Fibroblast of upper back skin (primary cell): ENCODE measurements around the gene CHD6.

Source experiments
- DNase-seq: peaks from one replicate; pipeline ENCODE4 v3.0.0-alpha.2; 2013

Gene CHD6

DNA sequence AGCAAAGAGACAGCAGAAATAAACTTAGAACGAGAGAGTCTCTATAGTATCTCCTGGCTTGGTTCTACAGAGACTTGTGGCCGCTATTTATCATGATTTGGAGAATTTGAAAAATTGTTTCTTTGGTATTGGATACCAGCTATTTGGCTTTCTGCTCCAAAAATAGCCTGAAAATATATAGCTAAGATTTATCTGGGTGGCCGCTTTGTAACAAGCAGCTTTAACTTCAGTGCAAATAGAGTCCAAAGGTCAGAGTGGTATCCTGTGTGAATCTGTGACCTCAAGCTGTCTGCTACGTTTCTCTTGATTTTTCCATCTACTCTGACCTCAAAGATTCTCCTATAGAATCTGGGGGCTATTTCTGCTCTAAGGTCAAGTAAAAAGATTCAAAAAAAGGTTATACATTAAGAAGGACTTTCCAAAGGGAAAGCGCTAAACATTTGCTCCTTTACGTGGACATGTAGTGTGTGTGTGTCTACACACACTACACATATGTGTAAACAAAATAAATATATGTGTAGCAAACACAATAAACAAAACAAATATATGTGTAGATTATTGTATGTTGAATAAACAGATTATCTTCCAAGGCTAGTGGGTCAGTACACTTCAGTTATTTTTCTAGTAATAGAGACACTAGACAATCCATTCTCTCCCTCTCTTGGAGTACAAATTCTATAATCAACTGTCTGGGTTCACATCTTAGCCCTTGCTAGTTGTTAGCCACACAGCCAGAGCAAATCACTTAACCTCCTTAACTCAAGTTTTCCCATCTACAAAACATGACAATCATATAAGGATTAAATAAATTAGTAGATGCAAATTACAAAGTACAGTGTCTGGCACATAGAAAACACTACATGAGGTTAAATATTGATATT is 40.8 kb downstream of the CHD6 start:
- no peak for DNase-seq

DNA sequence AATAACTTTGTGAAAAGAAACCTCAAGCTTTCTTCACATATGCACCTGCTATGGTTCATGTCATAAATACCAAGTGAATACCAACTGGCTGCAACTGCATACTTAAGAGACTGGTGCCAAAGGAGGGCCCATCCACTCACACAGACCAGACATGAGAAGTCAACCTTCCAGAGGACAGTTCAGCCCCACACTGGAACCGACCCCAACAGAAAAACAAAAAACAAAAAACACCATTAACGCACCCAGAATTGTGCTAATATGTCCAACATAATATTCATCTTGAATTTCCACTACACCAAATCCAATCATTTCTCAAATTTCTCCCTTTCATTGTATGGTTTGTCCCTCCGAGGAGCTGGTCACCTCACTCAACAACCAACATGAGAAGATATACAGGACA is 42.8 kb downstream of the CHD6 start:
- no peak for DNase-seq

DNA sequence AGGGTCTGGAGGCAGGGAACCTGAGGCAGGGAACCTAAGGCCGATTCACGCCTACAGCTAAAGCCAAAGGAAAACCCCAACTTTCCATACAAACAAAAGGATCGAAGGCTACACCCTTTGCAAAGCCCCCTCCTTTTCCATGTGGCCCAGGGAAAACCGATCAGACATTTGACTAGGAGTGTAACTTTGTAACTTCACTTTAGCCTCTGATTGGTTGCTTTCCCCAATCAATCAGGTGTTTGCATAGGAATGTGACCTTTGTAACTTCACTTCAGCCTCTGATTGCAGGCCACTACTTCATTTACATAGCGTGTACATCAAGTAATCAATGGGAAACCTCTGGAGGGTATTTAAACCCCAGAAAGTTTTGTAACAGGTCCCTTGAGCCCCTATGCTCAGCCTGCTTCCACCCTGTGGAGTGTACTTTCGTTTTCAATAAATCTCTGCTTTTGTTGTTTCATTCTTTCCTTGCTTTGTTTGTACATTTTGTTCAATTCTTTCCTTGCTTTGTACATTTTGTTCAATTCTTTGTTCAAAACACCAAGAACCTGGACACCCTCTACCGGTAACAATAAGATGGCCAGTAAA is 43.3 kb downstream of the CHD6 start:
- DNase-seq = no peak

DNA sequence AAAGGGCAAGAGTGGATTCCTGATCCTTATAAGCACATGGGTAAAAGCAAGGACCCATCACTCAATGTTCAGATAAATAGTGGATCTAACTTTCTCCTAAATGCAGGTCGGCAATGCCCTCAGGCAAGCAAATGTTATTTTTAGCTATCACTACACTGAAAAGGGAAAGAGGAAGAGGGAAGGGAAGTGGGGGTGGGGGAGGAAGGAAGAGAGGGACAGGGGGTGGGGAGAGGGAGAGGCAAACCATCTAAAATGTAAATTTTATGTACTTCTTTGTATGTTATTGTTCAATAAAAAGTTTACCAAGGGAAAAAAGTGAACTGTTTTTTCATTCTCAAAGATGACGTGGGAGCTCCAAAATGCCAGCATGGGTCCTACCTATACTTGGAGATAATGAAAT is 44.2 kb downstream of the CHD6 start:
- no peak for DNase-seq

DNA sequence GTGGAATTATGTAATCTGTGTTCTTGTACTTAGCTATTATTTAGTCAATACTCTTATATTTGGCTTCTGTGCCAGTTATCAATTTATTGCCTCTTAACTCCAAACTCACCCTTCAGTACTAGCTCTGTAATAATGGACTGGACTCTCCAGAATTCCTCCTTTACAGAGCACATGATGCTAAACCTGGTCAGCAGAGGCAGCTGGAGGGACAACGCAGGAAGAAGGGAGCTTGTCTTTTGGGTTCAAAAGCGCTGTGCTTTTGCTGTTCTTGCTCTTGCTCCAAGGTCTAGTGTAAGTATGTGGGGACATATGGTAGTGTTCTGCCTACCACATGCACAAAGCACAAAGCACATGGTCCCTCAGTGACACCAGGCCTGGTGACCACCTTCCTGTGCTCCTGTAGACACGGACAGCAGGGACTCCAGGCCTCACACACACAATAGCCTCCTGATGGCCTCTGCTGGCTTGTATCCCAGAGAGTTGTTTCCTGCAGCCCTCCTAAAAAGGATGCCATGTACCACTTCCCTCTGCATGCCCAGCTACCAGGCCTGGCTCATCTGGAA is 46.1 kb downstream of the CHD6 start:
- DNase-seq = no peak

DNA sequence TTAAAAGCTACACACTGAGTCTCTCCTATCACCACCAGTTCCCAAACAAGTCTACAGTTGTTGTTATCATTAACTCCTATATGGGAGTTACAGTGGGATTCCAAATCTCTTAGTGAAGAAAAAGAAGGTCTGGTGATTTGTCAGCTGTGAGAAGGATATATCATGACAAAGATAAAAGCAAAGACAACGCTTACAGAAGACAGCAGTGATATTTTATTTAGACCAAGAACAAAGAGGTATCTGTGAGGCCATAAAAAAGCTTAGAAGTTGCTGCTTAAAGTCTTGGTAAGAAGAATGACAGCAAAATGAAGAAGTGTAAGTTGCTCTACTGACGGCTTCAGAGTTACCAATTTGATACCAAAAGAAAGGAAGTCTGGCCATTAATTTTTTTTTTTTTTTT is 47.2 kb downstream of the CHD6 start:
- no peak for DNase-seq

DNA sequence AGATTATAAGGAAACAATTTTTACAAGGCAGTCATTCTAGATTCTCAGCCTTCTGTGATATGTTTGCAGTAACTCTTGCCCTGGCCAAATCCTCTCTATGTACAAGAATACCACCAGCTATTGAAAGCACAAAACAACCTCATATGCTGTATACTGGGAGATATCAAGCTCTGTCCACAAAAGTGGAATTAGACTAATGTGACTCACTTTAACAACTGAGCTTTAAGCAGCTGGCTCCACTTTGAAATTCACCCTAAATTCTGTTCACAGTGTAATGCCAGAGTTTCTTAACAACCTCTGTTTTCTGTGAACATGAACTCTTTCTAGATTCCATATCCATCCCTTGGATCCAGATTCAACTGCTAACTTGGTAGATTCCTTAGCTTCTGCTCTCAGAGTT is 47.6 kb downstream of the CHD6 start:
- no peak for DNase-seq

DNA sequence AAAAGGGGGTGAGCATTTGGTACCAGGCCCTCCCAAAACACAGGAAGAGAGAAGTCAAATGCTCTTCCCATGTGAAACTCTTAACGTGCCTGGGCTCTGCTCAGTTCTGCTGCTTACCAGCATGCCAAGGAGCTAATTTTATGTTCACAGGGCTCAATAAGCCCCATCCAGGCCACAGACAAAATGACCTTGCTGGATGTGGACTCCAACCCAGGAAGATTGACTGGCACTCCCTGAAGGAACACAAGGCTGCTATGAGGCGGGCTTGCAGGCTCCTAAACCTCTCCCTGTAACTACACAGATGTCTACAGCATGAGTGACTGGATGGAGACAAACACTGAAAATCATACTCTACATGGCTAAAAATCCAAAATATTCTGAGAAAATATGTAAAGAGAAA is 50.6 kb downstream of the CHD6 start:
- DNase-seq = no peak

DNA sequence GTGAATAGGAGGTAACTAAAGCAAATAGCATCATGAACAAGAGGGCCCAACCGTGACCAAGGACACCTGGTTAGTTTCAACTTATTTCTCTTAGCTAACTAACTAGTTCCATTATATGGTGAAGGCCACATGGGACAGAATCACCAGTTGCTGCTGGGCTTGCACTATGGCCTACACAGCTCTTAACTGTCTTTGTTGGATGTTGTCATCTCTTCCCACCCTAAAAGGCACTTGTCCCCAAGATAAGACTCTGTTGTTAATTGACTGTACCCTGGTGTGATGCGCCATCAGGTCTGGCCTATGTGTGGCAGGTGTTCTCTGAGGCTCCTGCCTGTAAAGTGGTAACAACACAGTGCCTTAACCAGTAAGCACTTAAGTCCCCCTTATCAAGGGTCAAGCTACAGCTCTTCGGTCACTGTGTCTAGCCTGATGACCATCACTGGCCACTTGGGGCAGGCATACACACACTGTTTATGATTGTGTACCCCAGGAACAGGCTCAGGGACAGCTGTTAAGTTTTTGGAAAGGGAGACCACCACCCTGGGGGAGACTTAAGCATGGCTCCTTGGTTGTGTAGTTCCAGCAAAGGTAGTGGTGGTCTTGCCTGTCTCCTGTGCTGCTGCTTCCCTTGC is 51.2 kb downstream of the CHD6 start:
- no peak for DNase-seq

DNA sequence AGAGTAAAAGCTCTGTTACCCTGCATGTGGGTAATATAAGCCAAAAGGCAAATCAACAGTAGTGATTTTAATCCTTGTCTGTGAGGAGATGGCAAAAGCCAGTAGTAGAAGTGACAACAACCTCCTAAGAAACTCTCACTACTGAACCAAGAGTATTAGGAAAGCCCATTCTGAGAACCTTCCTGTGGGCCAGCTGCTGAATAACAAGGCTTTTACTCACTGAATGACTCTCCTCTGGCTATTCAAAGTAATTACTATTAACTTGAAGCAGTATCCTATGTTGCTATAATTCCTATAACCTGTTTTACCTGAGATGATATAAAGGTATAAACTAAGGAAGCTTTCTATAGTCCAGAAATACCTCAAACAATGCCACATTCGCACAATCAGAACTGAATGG is 55.1 kb downstream of the CHD6 start:
- DNase-seq = no peak

DNA sequence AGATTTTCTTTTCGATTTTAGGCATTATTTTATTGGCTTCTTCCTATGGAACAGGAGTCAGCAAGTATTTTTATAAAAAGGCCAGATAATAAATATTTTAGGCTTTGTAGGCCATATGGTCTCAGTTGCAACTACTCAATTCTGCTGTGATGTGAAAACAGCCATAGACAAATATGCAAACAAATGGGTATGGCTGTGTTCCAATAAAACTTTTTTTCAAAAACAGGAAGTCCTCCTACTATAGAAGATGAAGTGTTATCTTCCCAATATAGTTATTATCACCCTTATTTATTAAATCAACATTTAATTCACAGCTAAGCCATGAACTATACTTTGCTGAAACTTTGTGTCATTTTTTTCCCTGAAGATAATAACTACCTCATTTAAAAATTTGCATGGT is 57.2 kb downstream of the CHD6 start:
- DNase-seq = no peak

DNA sequence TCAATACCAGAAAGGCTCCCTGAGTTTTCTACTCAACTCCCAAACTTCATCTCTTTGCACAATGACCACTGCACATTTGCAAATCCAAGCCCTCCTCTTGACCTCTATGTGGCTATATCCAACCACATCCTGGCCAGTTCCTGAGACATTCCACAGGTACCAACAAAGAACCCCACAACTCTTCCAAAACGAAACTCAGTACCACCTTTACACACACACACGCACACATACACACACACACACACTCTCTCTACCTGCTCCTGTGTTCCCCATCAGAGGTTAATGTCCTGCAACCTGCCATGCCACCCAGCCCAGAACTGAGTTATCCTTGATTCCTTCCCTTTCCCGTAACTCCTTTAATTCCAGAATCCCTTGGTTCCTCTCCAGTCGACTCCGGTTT is 58.5 kb downstream of the CHD6 start:
- DNase-seq = no peak

DNA sequence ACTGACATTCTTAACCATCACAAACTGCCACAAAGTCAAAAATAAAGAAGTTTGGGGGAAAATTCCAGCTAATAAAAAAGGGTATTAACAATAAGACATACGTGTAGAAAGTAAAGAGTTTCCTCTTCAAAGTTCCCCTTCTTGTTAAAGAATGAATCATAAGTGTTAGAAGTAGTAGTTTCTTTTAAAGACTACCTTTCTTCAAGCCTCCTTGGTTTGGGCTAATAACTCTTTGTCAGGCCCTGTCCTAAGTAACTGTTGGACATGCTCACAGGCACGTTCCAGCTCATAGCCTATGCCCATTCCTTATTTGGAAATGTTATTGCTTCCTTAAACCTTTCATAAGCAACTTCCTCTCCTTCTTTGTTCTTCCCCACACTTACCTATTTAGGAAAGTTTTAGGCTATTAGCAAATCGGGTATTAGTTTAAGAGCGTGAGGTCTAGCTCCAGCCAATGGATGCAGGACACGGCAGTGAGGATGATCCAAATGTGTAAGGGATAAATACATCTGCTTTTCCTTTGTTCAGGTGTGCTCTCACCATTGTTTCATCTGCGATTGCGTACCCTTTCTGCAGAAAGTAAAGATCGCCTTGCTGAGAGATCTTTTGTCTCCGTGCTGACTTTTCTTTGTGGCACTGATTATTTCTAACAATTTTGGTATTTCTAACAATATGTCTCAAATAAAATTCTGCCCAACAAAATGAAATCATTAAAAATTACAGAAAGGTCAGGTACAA is 64.9 kb downstream of the CHD6 start:
- no peak for DNase-seq

DNA sequence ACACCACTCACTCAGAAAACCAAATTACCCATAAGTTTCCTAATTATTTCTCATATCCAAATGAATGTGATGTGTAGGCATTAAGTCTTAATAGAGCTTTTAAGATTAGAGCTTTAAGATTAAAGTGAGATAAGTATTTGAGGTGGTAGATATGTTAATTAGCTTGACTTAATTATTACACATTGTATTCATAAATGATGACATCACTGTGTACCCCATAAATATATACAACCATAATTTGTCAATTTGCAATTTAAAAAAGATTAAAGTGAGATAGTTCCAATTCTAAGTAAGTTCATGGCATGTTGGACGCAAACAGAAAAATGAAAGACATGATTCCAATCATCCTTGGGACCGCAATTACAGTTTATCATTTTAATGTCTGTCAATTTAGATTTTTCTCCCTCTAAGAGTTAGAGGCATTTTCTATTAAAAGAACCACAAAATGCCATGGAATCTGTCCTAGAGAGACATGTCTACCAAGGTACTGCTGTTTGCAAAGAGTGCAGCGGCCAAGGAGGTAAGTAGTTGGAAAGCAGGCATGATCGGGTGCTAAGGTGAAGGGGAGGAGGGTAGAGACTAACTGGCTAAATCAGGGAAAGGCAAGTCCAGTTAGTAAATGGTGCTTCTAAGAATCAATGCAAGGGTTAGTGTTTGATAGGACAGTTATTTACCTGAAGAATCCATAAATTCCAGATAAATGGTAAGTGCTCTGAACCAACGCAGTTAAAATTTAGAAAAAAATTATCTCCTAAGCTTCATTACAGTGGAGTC is 65.7 kb downstream of the CHD6 start:
- no peak for DNase-seq

DNA sequence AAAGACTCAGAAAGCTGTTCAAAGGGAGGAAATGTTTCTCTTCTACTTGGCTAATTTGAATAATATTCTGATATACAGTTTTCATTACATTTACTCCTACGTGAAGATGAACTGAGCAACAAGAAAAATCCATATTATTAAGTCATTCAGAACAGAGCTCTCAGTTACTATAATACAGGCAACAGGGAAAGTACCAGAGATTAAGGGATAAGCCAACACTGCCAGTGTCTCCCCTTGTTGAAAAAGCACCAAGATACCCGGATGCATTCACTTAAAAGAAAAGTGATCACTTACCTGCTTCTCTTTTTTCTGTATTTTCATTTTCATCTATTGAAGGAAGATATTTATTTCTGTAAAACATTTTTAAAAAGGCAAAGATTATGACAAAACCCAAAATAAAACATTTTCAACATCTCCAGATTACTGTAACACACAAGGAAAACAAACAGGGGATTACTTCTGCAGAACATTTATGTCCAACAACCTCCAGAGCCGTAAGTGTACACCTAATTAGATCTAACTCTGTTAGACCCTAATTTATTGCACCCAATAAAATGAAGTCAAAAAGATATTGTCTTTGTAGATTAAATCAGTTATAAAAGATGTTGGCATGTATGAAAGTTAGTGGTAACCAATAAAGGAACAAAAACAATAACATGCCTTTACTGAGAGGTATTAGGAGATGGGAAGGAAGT is 67.0 kb downstream of the CHD6 start:
- DNase-seq = no peak

DNA sequence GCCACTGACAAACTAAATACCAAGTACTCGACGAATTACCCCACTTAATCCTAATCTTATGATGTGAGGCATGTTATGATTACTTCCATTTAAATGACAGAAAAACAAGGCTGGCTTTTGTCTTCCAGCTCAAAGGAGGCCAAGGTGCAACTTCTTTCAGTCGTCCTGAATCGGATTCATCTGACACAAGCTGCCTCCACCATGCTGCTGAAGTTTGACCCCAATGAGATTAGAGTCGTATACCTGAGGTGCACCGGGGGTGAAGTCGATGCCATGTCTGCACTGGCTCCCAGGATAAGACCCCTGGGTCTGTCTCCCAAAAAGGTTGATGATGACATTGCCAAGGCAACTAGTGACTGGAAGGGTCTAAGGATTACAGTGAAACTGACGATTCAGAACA is 71.0 kb downstream of the CHD6 start:
- no peak for DNase-seq

DNA sequence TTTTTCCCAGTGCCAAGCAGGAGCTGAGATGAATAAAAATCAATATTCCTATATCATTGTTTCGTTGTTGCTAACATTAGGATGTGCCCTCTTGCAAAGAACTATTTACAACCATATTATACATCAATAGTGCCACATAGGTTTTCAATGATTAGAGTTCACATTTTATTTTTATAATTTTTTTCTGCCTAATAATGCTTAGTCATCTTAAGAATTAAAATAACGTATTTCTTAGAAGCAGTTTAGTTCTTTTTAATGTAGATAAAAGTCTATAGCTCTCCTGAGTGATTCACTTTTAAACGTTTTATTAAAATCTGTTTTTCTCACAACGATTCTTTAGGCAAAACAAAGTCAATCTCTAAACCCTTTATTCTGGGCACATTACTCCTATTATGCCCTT is 71.6 kb downstream of the CHD6 start:
- no peak for DNase-seq

DNA sequence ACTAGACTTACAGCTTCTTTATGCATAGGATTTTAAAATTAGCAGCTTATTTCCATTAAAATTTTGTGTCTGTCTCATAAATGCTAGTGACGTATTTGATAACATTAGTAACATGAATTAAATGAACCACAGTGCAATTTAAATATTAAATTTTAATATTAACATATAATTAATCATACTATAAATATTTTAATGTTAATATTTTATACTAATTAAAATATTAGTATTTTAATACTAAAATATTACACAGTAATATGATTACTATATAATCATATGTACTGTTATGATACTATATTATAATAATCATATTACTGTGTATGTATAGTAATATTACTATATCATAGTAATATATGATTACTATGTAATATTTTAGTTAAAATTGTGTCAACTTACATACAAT is 73.7 kb downstream of the CHD6 start:
- no peak for DNase-seq

DNA sequence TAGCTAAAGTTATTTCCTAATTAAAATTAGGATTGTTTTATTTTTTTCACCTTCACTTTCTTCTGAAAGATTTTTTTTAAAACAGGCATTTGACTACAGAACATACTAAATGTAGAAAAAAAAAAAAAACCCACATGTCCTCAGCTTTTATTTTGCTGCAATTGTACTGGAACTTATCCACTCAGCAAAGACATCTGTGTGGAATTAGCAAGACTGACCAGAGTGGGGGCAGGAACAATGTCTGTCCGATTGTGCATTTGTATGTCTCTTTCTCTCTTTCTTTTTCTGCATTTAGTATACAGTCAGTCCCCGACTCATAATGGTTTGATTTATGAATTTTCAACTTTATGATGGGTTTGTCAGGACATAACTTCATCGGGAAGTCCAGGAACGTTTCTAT is 77.3 kb downstream of the CHD6 start:
- DNase-seq = peak; percentile 44

DNA sequence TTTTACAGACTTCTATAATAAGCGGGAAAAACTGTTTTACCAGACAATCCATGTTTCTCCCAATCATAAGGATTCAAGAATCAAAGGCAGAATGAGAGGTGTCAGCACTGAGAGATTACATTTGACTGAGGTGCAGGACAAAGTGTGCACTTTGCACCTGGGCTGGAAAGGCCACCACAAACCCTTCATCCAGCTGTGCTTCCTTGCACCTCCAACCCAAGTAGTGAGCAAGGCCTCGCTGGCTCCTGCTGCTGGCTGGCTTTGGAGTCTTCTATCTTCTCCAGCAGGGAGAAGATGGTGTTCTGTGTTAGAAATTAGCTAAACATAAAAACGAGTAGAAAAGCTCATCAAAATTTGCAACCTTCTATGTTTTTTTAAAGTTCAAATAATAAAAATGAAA is 77.7 kb downstream of the CHD6 start:
- DNase-seq = no peak

DNA sequence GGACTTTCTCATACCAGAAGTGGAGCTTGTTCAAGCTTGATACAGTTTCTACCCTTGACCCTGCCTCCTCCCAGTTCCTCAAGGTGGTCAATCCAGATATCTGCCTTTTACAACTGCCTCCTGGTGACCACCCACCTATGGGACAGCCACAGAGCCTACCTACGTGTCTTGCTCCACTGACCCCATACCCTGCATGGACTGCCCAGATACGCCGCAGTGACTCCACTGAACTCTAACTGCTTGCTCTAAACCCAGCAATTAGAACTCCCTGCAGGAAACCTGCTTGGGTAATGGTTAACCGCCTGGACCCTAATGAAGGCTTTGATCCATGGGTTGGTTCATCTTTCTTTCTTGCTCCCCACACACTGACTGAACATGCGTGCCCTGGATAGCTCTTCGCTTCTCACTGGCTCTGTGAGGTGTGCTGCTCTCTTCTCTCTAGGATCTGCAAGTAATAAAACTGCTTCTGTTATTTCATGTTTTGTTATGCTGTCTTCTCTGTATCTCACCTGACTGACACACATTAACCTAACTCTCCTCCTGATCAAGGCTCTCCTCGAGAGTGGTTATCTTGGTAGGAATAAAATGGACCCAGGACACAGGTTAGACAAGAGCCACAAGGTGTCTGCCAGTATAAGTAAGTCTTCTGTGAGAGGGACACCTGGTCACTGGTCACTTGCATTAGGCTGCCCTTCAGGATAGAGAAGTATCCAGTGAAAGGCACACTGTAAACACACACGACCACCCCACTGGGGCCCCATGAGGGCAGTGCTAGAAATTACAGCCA is 79.2 kb downstream of the CHD6 start:
- no peak for DNase-seq
